ENCODE measurements around the gene ARHGAP8. TPM values are rescaled to one million over a fixed set of nuclear protein-coding genes. Genes with fewer than 3 reads are reported as not detected.

The ARHGAP8 gene
- total RNA-seq, 2 experiments from 2014 or later = 5.7 to 6.3 TPM

- Histone ChIP-seq H3K4me1 (ENCODE audit: insufficient read depth, low read length) (peaks cover 3% of the 10 kb centered on the region), H3K4me3 (ENCODE audit: low read length) (no peak overlapping the region), H3K36me3 (ENCODE audit: insufficient read depth, low read length) (no peaks in the 10 kb centered on the region), H3K27me3 (ENCODE audit: control insufficient read depth in 1 of 2, insufficient read depth in 2 of 2, low read length in 2 of 2) (no peaks in the 10 kb centered on the region), H3K27ac (ENCODE audit: low read depth in 1 of 2, low read length in 2 of 2) (no peak overlapping the region), H3K9me3 (ENCODE audit: control insufficient read depth in 1 of 2, insufficient read depth in 1 of 2, low read length in 2 of 2) (no peaks in the 10 kb centered on the region)
- no peak overlapping the region for H3K4me3 Mint-ChIP-seq
- intact Hi-C loops (cut with DNase I, micrococcal nuclease) = no loop called here
- ChIA-PET CTCF (no interaction called here), POLR2A (no interaction called here)
- TF ChIP-seq CTCF (IDR thresholded peaks at IDR 0.05) = no peak
- no peak for DNase-seq
- no peak overlapping the region for H3K27ac Mint-ChIP-seq
- H3K4me1 Mint-ChIP-seq (ENCODE audit: low read depth) = no peaks in the 10 kb centered on the region
- peaks cover 14% of the 10 kb centered on the region for H3K27me3 Mint-ChIP-seq
- no peaks in the 10 kb centered on the region for H3K9me3 Mint-ChIP-seq
- ATAC-seq (ENCODE audit: poor library complexity) = no peak
- H3K36me3 Mint-ChIP-seq (ENCODE audit: low read depth) = no peaks in the 10 kb centered on the region
These were observed 55.7 kb downstream of the ARHGAP8 start for GRCh38 chr22:44807915-44808690.

- intact Hi-C loops (cut with DNase I, micrococcal nuclease) = no loop called here
- POLR2A ChIA-PET = no interaction called here
- H3K27ac Mint-ChIP-seq = no peak overlapping the region
- H3K36me3 Mint-ChIP-seq (ENCODE audit: low read depth) = no peaks in the 10 kb centered on the region
- H3K4me3 Mint-ChIP-seq = no peak overlapping the region
- Histone ChIP-seq H3K36me3 (ENCODE audit: insufficient read depth, low read length) (no peaks in the 10 kb centered on the region), H3K4me3 (ENCODE audit: low read length) (no peak overlapping the region), H3K27me3 (ENCODE audit: control insufficient read depth in 1 of 2, insufficient read depth in 2 of 2, low read length in 2 of 2) (no peaks in the 10 kb centered on the region), H3K4me1 (ENCODE audit: insufficient read depth, low read length) (peaks cover 3% of the 10 kb centered on the region), H3K27ac (ENCODE audit: low read depth in 1 of 2, low read length in 2 of 2) (no peak overlapping the region), H3K9me3 (ENCODE audit: control insufficient read depth in 1 of 2, insufficient read depth in 1 of 2, low read length in 2 of 2) (no peaks in the 10 kb centered on the region)
- TF ChIP-seq CTCF (IDR thresholded peaks at IDR 0.05) = no peak
- DNase-seq = no peak
- CTCF ChIA-PET = no interaction called here
- H3K9me3 Mint-ChIP-seq = no peaks in the 10 kb centered on the region
- no peak for ATAC-seq (ENCODE audit: poor library complexity)
- H3K27me3 Mint-ChIP-seq = peaks cover 14% of the 10 kb centered on the region
- no peaks in the 10 kb centered on the region for H3K4me1 Mint-ChIP-seq (ENCODE audit: low read depth)
These were observed 57.1 kb downstream of the ARHGAP8 start for GRCh38 chr22:44809456-44809855.

GRCh38 chr22:44811141-44811540 lies 58.8 kb downstream of the ARHGAP8 start:
- Mint-ChIP-seq H3K4me1 (ENCODE audit: low read depth) (no peaks in the 10 kb centered on the region), H3K27me3 (peaks cover 6% of the 10 kb centered on the region), H3K4me3 (no peak overlapping the region), H3K9me3 (no peaks in the 10 kb centered on the region), H3K27ac (no peak overlapping the region), H3K36me3 (ENCODE audit: low read depth) (no peaks in the 10 kb centered on the region)
- Histone ChIP-seq H3K36me3 (ENCODE audit: insufficient read depth, low read length) (no peaks in the 10 kb centered on the region), H3K4me1 (ENCODE audit: insufficient read depth, low read length) (peaks cover 3% of the 10 kb centered on the region), H3K27ac (ENCODE audit: low read depth in 1 of 2, low read length in 2 of 2) (no peak overlapping the region), H3K27me3 (ENCODE audit: control insufficient read depth in 1 of 2, insufficient read depth in 2 of 2, low read length in 2 of 2) (no peaks in the 10 kb centered on the region), H3K9me3 (ENCODE audit: control insufficient read depth in 1 of 2, insufficient read depth in 1 of 2, low read length in 2 of 2) (no peaks in the 10 kb centered on the region), H3K4me3 (ENCODE audit: low read length) (no peak overlapping the region)
- DNase-seq = no peak
- POLR2A ChIA-PET = no interaction called here
- intact Hi-C loops (cut with DNase I, micrococcal nuclease) = no loop called here
- CTCF ChIA-PET = no interaction called here
- no peak for TF ChIP-seq CTCF (IDR thresholded peaks at IDR 0.05)
- no peak for ATAC-seq (ENCODE audit: poor library complexity)
